ENCODE results near the gene SCNM1.

The SCNM1 gene

DNA sequence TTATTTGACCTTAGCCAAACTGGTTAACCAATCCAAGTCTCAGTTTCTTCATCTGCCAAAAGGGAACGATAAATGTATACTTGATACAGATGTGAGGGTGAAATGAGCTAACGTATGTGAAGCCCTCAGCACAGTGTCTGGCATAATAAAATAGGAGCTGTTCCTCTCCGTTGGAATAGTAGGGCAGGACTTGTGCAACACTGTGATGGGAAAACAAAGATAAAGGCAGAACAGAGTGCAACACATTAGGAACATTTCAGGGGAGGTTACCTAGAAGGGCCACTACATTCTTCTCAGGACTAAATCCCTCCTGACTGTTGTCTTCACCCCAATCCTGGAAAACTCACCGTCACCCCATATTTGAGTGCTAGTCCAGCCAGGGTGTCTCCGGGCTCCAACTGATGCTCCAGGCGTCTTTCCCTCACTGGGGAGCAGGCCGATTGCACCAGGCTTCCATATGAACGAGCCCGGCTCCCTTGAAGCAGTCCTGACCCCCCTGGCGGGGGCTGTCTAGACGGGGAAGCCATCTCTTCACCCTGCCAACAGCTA, 1.1 kb upstream of the SCNM1 start:
- peak overlapping the region; percentile 99 for H3K4me3 ChIP-seq (ENCODE audit: low read depth, low read length)

GRCh38 chr1:151165281-151165737, 635 bp upstream of the SCNM1 start:
- no peak for TF ChIP-seq CTCF (IDR thresholded peaks at IDR 0.05; ENCODE audit: low read depth, low read length)
- peak overlapping the region; percentile 99 for H3K4me3 ChIP-seq (ENCODE audit: low read depth, low read length)

More for the DNA sequence above, 1.1 kb upstream of the SCNM1 start:
- no peak for TF ChIP-seq CTCF (IDR thresholded peaks at IDR 0.05; ENCODE audit: low read depth, low read length)

DNA sequence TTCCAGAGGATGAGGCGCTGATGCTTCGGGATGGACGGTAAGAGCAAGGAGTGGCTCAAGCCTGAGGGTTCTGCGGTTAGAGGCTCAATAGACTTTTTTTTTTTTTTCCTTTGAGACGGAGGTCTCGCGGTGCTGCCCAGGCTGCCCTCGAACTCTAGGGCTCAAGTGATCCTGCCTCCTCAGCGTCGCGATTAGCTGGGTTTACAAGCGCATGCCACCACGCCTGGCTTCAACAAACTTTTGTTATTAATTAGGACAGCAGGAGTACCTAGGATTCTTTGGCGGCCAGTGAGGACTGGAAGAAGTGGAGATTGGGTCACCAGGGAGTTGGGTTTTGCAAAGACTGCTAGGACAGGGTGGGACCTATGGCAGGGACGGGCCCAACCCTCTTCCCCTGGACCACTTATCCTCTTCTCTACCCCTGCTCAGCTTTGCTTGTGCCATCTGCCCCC, 587 bp downstream of the SCNM1 start:
- H3K4me3 ChIP-seq (ENCODE audit: low read depth, low read length): peak overlapping the region; percentile 99
- TF ChIP-seq CTCF (IDR thresholded peaks at IDR 0.05; ENCODE audit: low read depth, low read length): no peak

- no peak for TF ChIP-seq CTCF (IDR thresholded peaks at IDR 0.05; ENCODE audit: low read depth, low read length)
- H3K4me3 ChIP-seq (ENCODE audit: low read depth, low read length): peak overlapping the region; percentile 99
These were observed 1.2 kb downstream of the SCNM1 start for GRCh38 chr1:151167116-151167515.

GRCh38 chr1:151171190-151171589, 5.2 kb downstream of the SCNM1 start:
- no peak for TF ChIP-seq CTCF (IDR thresholded peaks at IDR 0.05; ENCODE audit: low read depth, low read length)
- H3K4me3 ChIP-seq (ENCODE audit: low read depth, low read length): no peak overlapping the region

DNA sequence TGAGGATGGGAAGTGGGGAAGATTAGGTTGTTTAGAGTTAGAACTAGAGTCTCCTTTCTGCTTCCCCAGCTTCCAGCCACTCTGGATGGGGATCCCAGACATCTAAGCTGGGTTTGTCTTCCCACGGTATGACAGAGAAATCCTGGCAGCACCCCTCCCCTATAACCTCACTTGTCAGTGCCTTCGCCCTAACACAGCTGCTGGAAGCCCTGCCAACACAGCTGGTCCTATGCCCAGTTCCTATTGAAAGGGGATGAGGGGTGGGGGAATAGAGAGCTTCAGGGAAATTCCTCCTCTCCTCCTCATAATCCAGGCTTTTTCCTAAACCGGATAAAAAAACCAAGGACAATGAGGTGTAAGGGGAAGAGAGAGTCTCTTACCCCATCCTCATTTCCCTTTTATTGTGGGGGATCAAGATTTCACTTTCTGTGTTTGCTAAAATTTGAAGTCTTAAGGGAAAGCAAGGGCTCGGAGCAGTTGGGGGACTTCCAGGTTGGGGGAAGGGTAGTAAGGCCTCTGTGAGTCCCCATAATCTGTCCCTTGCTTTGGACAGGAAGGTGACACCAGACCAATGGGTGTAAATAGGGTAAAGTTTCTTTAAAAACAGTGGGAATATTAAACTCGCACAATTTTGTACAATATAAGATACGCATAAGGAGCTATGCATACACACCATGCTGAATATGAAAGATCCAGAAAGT, 9.2 kb downstream of the SCNM1 start:
- no peak overlapping the region for H3K4me3 ChIP-seq (ENCODE audit: low read depth, low read length)
- TF ChIP-seq CTCF (IDR thresholded peaks at IDR 0.05; ENCODE audit: low read depth, low read length): no peak

- H3K4me3 ChIP-seq (ENCODE audit: low read depth, low read length): no peak within 1 kb of the TSS
- TF ChIP-seq CTCF (IDR thresholded peaks at IDR 0.05; ENCODE audit: low read depth, low read length): peak; percentile 74
These were observed 9.9 kb downstream of the SCNM1 start, which contains the start of gene TMOD4 for GRCh38 chr1:151175863-151176262. TSS of gene TMOD4 (minus strand) at chr1:151175981. CDS start at chr1:151174875, 1,106 bp downstream.

Measured in WI38 (cell line).